Kidney (tissue), 14 donors: ENCODE measurements around the gene CCDC88B. TPM values are rescaled to one million over a fixed set of nuclear protein-coding genes. Genes with fewer than 3 reads are reported as not detected.
A peak's percentile ranks its signal among the peaks of the same experiment; 100 is the strongest.

Source experiments
- DNase-seq, 5 donors: peaks; one replicate each; pipeline ENCODE4 v3.0.0-alpha.2; 2013 to 2020
- FAIRE-seq: peaks from 2 replicates; lab custom pipeline; 2012; peaks lifted over from hg19 to GRCh38; lab: Jason Lieb, UNC
- H3K27ac ChIP-seq, 2 donors: one replicate each; pipeline ENCODE4 v1.7.0; 2013; ENCODE audit warnings: low read depth in 2 of 2, low read length in 2 of 2, inconsistent platforms in 1 of 2
- H3K27me3 ChIP-seq: one replicate; pipeline ENCODE4 v1.7.1; 2013; ENCODE audit warnings: low read length, inconsistent platforms; ENCODE audit not compliant: control insufficient read depth, insufficient read depth
- H3K36me3 ChIP-seq, 3 donors: one replicate each; pipeline versions ENCODE4 v1.7.0 to v1.7.1; 2013; ENCODE audit warnings: low read length in 3 of 3, control low read depth in 1 of 3, inconsistent platforms in 1 of 3; ENCODE audit not compliant: insufficient read depth in 3 of 3, control insufficient read depth in 2 of 3
- H3K4me1 ChIP-seq, 3 donors: one replicate each; pipeline versions ENCODE4 v1.7.0 to v1.7.1; 2013; ENCODE audit warnings: low read length in 3 of 3, inconsistent platforms in 1 of 3, low read depth in 1 of 3; ENCODE audit not compliant: control insufficient read depth in 2 of 3, insufficient read depth in 2 of 3
- H3K4me3 ChIP-seq, 3 donors: one replicate each; pipeline versions ENCODE4 v1.7.0 to v1.8.1; 2013; ENCODE audit warnings: low read length in 3 of 3, control low read depth in 1 of 3, inconsistent platforms in 1 of 3
- H3K9ac ChIP-seq, 3 donors: one replicate each; pipeline versions ENCODE4 v1.7.0 to v1.7.1; 2013; ENCODE audit warnings: low read length in 3 of 3, control low read depth in 1 of 3, inconsistent platforms in 1 of 3
- H3K9me3 ChIP-seq, 3 donors: one replicate each; pipeline versions ENCODE4 v1.7.0 to v1.7.1; 2013; ENCODE audit warnings: low read length in 3 of 3, control low read depth in 1 of 3, inconsistent platforms in 1 of 3; ENCODE audit not compliant: control insufficient read depth in 2 of 3, insufficient read depth in 1 of 3
- intact Hi-C: fragments of 100-400 bp; cut with DNase I; formaldehyde crosslinking; loops from one replicate; pipeline ENCODE4 v1.11.1; 2022
- polyA plus RNA-seq: library from polyadenylated mRNA; stranded (reverse); fragments of 350-450 nt; fragmentation: Illumina TruSeq; extraction: RNeasy Lipid Tissue Mini Kit (QIAGEN cat#74804); gene quantifications from one replicate; pipeline ENCODE4 v1.2.3, GENCODE V29; 2014; ENCODE audit warnings: low read depth, low replicate concordance; ENCODE audit not compliant: insufficient read depth
- total RNA-seq: library from RNA; stranded (reverse); fragmentation: NEBNext Ultra II Directional; extraction: Animal tissue kit (Norgen Biotek cat#: 25700); gene quantifications from one replicate; pipeline ENCODE4 v1.2.1, GENCODE V29; 2021
- TF ChIP-seq, protein P1 (sequence below): IDR thresholded peaks from 3 replicates; pipeline ENCODE4 v1.5.1; 2012; ENCODE audit warnings: mild to moderate bottlenecking, moderate library complexity, borderline replicate concordance; ENCODE audit not compliant: insufficient read depth; ENCODE audit errors: extremely low read depth
- donor health status: control.
- donor health status: control.
- donor health status: control.
- donor health status: control.
- donor health status: control.
- donor health status: DM: yes; HTN: yes; CAD: no.
- donor health status: Normal renal cell carcinoma (clear cell type).

Gene CCDC88B
- total and polyA plus RNA-seq, 2 donors from 2014 or later: 10.0 to 13.3 TPM

DNA sequence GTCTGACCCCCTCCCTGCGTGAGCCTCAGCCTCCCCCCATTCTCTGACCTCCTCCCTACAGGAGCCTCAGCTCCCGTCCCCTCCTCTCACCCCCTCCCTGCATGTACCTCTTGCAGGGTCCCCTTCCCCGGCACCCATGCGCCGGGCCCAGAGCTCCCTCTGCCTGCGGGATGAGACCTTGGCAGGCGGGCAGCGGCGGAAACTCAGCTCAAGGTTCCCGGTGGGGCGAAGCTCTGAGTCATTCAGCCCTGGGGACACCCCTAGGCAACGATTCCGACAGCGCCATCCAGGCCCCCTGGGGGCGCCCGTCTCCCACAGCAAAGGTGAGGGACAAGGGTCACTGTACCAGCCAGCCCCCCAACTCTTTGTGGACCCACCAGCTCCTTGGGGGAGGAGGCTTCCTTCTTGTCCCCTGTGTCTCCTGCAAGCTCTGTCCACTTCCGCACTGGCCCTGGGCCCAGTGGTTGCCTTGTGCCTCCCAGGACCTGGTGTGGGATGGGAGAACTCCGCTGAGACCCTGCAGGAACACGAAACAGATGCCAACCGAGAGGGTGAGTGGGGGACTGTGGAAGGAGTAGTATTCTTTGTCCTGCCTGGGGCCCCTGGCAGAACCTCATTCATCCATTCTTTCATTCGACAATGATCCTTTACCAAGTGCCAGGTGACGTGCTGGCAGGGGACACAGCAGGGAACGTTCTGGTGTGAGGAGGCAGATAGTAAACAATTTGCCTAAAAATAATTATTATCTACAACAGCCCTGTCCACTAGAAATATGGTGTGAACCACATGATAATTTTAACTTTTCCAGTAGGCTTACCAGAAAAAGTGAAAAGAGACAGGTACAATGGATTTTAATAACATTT lies 15.3 kb downstream of the CCDC88B start:
- no peaks in the 10 kb centered on the region for H3K36me3 ChIP-seq
- TF ChIP-seq, protein P1, sequence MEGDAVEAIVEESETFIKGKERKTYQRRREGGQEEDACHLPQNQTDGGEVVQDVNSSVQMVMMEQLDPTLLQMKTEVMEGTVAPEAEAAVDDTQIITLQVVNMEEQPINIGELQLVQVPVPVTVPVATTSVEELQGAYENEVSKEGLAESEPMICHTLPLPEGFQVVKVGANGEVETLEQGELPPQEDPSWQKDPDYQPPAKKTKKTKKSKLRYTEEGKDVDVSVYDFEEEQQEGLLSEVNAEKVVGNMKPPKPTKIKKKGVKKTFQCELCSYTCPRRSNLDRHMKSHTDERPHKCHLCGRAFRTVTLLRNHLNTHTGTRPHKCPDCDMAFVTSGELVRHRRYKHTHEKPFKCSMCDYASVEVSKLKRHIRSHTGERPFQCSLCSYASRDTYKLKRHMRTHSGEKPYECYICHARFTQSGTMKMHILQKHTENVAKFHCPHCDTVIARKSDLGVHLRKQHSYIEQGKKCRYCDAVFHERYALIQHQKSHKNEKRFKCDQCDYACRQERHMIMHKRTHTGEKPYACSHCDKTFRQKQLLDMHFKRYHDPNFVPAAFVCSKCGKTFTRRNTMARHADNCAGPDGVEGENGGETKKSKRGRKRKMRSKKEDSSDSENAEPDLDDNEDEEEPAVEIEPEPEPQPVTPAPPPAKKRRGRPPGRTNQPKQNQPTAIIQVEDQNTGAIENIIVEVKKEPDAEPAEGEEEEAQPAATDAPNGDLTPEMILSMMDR: peak; percentile 67
- H3K27ac ChIP-seq: peak overlapping the region in 1 of 2 donors; percentile 11
- H3K27me3 ChIP-seq: no peaks in the 10 kb centered on the region
- intact Hi-C loops: no loop called here
- H3K4me3 ChIP-seq: peak overlapping the region in 2 of 3 donors; percentile 18 to 37
- peak overlapping the region in 1 of 3 donors; percentile 71 for H3K9ac ChIP-seq
- FAIRE-seq: no peak
- peaks cover 0 to 20% (median 5%) of the 10 kb centered on the region in 3 donors for H3K4me1 ChIP-seq
- H3K9me3 ChIP-seq: no peaks in the 10 kb centered on the region
- peak; percentile 74 to 92 (median 81) for DNase-seq

GRCh38 chr11:64356498-64357411 lies 16.8 kb downstream of the CCDC88B start:
- Histone ChIP-seq H3K27ac (no peak overlapping the region), H3K36me3 (no peaks in the 10 kb centered on the region), H3K27me3 (no peaks in the 10 kb centered on the region), H3K4me1 (peaks cover 0 to 22% (median 5%) of the 10 kb centered on the region in 3 donors), H3K9ac (no peak overlapping the region), H3K9me3 (no peaks in the 10 kb centered on the region), H3K4me3 (no peak overlapping the region)
- intact Hi-C loops: no loop called here
- TF ChIP-seq, protein P1: no peak
- FAIRE-seq (no peak), DNase-seq (peak in 4 of 5 donors; percentile 58 to 74 (median 66))

- FAIRE-seq (no peak), DNase-seq (peak in 1 of 5 donors; percentile 54)
- Histone ChIP-seq H3K27ac (no peak overlapping the region), H3K4me3 (no peak overlapping the region), H3K36me3 (peaks cover 0 to 3% (median 0%) of the 10 kb centered on the region in 3 donors), H3K27me3 (no peaks in the 10 kb centered on the region), H3K9ac (no peak overlapping the region), H3K4me1 (peaks cover 0 to 22% (median 5%) of the 10 kb centered on the region in 3 donors), H3K9me3 (no peaks in the 10 kb centered on the region)
- intact Hi-C loops: no loop called here
- TF ChIP-seq, protein P1: no peak
Observed at GRCh38 chr11:64357446-64357845, 17.4 kb downstream of the CCDC88B start.
